PC-9 (cell line): ENCODE results near the gene P4HA2. TPM values are rescaled to one million over a fixed set of nuclear protein-coding genes. Genes with fewer than 3 reads are reported as not detected.

ENCODE experiments used
- BruUV-seq: library from RNA; stranded (reverse); fragments of 400-500 nt; replicated peaks from 2 replicates; lab custom pipeline; 2021; lab: Mats Ljungman, UMichigan
- CTCF ChIA-PET: fragments of 300-600 bp; sonication (Branson Sonifier 250); formaldehyde crosslinking; loops from one replicate; lab custom pipeline; 2022; ENCODE audit warnings: antibody characterized with exemption; lab: Charles Lee
- POLR2A ChIA-PET: fragments of 300-600 bp; sonication (Branson Sonifier 250); formaldehyde crosslinking; loops from one replicate; lab custom pipeline; 2022; ENCODE audit warnings: antibody characterized with exemption; ENCODE audit not compliant: unreplicated experiment; lab: Charles Lee
- DNase-seq, 2 experiments: peaks; one replicate each; pipeline versions ENCODE4 v3.0.0 to v3.0.0-alpha.2; 2015 to 2022; ENCODE audit warnings: mixed read lengths in 1 of 2
- H2AFZ ChIP-seq: fragments of 200-600 bp; sonication (generic); 2 replicates; pipeline ENCODE4 v1.8.1; 2017; ENCODE audit warnings: antibody characterized with exemption
- H3F3A ChIP-seq: fragments of 200-600 bp; sonication (generic); 2 replicates; pipeline ENCODE4 v1.8.1; 2017; ENCODE audit warnings: antibody characterized with exemption, mild to moderate bottlenecking, low read depth; ENCODE audit not compliant: insufficient read depth
- H3K27ac ChIP-seq: fragments of 200-600 bp; sonication (generic); 2 replicates; pipeline ENCODE4 v1.6.1; 2016; ENCODE audit warnings: mixed run types
- H3K27me3 ChIP-seq: fragments of 200-600 bp; sonication (generic); 2 replicates; pipeline ENCODE4 v1.6.1; 2016; ENCODE audit warnings: low read depth, mixed run types; ENCODE audit not compliant: insufficient read depth
- H3K36me3 ChIP-seq: fragments of 200-600 bp; sonication (generic); 2 replicates; pipeline ENCODE4 v1.6.1; 2016; ENCODE audit warnings: low read depth, mixed run types
- H3K4me1 ChIP-seq: fragments of 200-600 bp; sonication (generic); replicated peaks from 2 replicates; pipeline ENCODE4 v1.6.1; 2016; ENCODE audit warnings: mixed run types; ENCODE audit not compliant: insufficient read depth
- H3K4me2 ChIP-seq: fragments of 200-600 bp; sonication (generic); 2 replicates; pipeline ENCODE4 v1.6.1; 2017; ENCODE audit warnings: mixed run types
- H3K4me3 ChIP-seq: fragments of 200-600 bp; sonication (generic); 2 replicates; pipeline ENCODE4 v1.6.1; 2016; ENCODE audit warnings: mixed run types
- H3K79me2 ChIP-seq: fragments of 200-600 bp; sonication (generic); 2 replicates; pipeline ENCODE4 v1.6.1; 2017; ENCODE audit warnings: low read depth, mixed run types
- H3K9me2 ChIP-seq: fragments of 200-600 bp; sonication (generic); 2 replicates; pipeline ENCODE4 v1.8.1; 2017; ENCODE audit warnings: mild to moderate bottlenecking; ENCODE audit not compliant: insufficient read depth
- H3K9me3 ChIP-seq: fragments of 200-600 bp; sonication (generic); 2 replicates; pipeline ENCODE4 v1.8.1; 2016; ENCODE audit warnings: low read depth; ENCODE audit not compliant: insufficient read depth
- H4K20me1 ChIP-seq: fragments of 200-600 bp; sonication (generic); 2 replicates; pipeline ENCODE4 v1.8.1; 2017; ENCODE audit not compliant: insufficient read depth
- CTCF ChIP-seq: fragments of 200-600 bp; sonication (generic); conservative IDR thresholded peaks from 2 replicates; pipeline ENCODE4 v1.6.1; 2017; ENCODE audit warnings: mixed run types, antibody characterized with exemption, mild to moderate bottlenecking, moderate library complexity
- EZH2 ChIP-seq: fragments of 200-600 bp; sonication (generic); IDR thresholded peaks from 2 replicates; pipeline ENCODE4 v1.8.0; 2017; ENCODE audit warnings: antibody characterized with exemption, low read depth
- intact Hi-C: fragments of 100-400 bp; cut with micrococcal nuclease; formaldehyde crosslinking; loops from one replicate; pipeline ENCODE4 v1.10.0; 2022; ENCODE audit not compliant: unreplicated experiment
- total RNA-seq: library from RNA; stranded (reverse); gene quantifications from 2 replicates; pipeline ENCODE4 v1.2.3, GENCODE V29; 2021

P4HA2 gene
- total RNA-seq, 1 experiment from 2014 or later: 21.7 TPM

DNA sequence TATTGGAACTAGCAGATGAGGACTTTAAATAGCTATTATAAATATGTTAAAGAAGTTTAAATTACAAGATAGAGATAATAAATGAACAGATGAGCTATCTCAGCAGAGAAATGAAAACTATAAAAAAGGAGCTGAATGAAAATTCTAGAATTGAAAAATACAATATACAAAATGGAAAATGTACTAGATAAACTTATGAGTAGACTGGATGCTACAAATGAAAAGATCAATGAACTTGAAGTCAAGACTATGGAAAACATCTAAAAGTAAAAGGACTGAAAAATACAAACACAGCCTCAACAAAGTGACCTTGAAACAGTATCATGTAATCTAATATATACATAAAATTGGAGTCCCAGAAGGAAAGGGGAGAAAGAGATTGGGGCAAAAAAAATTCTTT lies 19.2 kb upstream of the P4HA2 start:
- H3K79me2 ChIP-seq: no peaks in the 10 kb centered on the region
- no peak overlapping the region for H2AFZ ChIP-seq
- H3K4me2 ChIP-seq: no peak overlapping the region
- no peak for TF ChIP-seq CTCF
- DNase-seq: no peak
- no peak overlapping the region for H3K4me3 ChIP-seq
- POLR2A ChIA-PET: no interaction called here
- peaks cover 10% of the 10 kb centered on the region for H3K4me1 ChIP-seq
- H3K27me3 ChIP-seq: no peaks in the 10 kb centered on the region
- no TSS peak for BruUV-seq
- CTCF ChIA-PET: no interaction called here
- no peaks in the 10 kb centered on the region for H3F3A ChIP-seq
- H3K27ac ChIP-seq: no peak overlapping the region
- no peaks in the 10 kb centered on the region for H3K36me3 ChIP-seq
- intact Hi-C loops: no loop called here
- H3K9me2 ChIP-seq: no peaks in the 10 kb centered on the region
- no peaks in the 10 kb centered on the region for H4K20me1 ChIP-seq
- H3K9me3 ChIP-seq: peaks cover 4% of the 10 kb centered on the region; the same call in 1 of the 2 replicates

DNA sequence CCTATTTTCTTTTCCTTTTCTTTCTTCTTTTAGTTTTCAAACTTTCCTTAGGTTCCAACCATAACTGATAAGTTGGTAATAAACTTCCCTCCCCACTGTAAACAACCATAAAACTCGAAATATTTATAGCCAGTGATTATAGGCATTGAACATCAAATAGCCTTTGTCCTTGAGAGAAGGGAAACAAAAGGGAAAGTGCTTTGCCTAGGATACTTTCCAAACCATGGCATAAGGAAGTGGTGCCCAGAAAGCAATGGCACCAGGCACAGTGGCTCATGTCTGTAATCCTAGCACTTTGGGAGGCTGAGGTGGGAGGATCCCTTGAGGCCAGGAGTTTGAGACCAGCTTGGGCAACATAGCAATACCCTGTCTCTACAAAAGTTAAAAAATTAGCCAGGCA lies 17.9 kb upstream of the P4HA2 start:
- H3K27ac ChIP-seq: no peak overlapping the region
- H3K4me2 ChIP-seq: no peak overlapping the region
- no peaks in the 10 kb centered on the region for H4K20me1 ChIP-seq
- ChIA-PET CTCF (no interaction called here), POLR2A (interaction anchor here (0.6 kb wide), 1 partner anchor 170 kb away, joined by 4 read pairs; no protein-coding TSS in a partner anchor)
- intact Hi-C loops: no loop called here
- no TSS peak for BruUV-seq
- H3K9me3 ChIP-seq: peaks cover 4% of the 10 kb centered on the region; the same call in 1 of the 2 replicates
- no peak overlapping the region for H3K4me3 ChIP-seq
- H3K27me3 ChIP-seq: no peaks in the 10 kb centered on the region
- no peaks in the 10 kb centered on the region for H3K36me3 ChIP-seq
- no peaks in the 10 kb centered on the region for H3F3A ChIP-seq
- DNase-seq: no peak
- H3K4me1 ChIP-seq: peaks cover 10% of the 10 kb centered on the region
- H2AFZ ChIP-seq: no peak overlapping the region
- H3K9me2 ChIP-seq: no peaks in the 10 kb centered on the region; the same call in 1 of the 2 replicates
- H3K79me2 ChIP-seq: no peaks in the 10 kb centered on the region
- TF ChIP-seq CTCF (no peak), EZH2 (no peak)

- CTCF ChIA-PET: no interaction called here
- Histone ChIP-seq H3K4me1 (peaks cover 10% of the 10 kb centered on the region), H3K4me3 (no peak overlapping the region), H4K20me1 (no peaks in the 10 kb centered on the region), H3K9me3 (peaks cover 4% of the 10 kb centered on the region; the same call in 1 of the 2 replicates), H3K79me2 (no peaks in the 10 kb centered on the region), H3K27ac (no peak overlapping the region), H3F3A (no peaks in the 10 kb centered on the region), H3K27me3 (no peaks in the 10 kb centered on the region), H2AFZ (0 out of 2 replicates have a peak overlapping the region, but pooled peaks have one; percentile 33), H3K4me2 (no peak overlapping the region; the same call in 1 of the 2 replicates), H3K36me3 (no peaks in the 10 kb centered on the region), H3K9me2 (no peaks in the 10 kb centered on the region; the same call in 1 of the 2 replicates)
- intact Hi-C loops: no loop called here
- peak in 1 of 2 experiments; percentile 28 for DNase-seq
- no TSS peak for BruUV-seq
- POLR2A ChIA-PET: interaction anchor here (0.6 kb wide), 2 partner anchors 12 to 36 kb away, joined by 3 to 6 read pairs; no protein-coding TSS in a partner anchor
- TF ChIP-seq EZH2 (no peak), CTCF (no peak)
Measured at GRCh38 chr5:132243366-132243977, 15.8 kb upstream of the P4HA2 start.
